Astrocyte of the hippocampus (primary cell): ENCODE measurements around the gene ZNF14.
"Not testable (repeated sequence)": the region's sequence is repeated elsewhere in the genome, so short reads cannot be mapped to it uniquely, and the experiment has no call there.

ENCODE experiments used
- DNase-seq: peaks from one replicate; pipeline ENCODE4 v3.0.0; 2011; ENCODE audit warnings: low read depth, low spot score

Gene ZNF14

GRCh38 chr19:19689023-19689422, 43.9 kb downstream of the ZNF14 start:
- DNase-seq: not testable (repeated sequence)

GRCh38 chr19:19687090-19687489, 45.8 kb downstream of the ZNF14 start:
- DNase-seq: no peak

DNA sequence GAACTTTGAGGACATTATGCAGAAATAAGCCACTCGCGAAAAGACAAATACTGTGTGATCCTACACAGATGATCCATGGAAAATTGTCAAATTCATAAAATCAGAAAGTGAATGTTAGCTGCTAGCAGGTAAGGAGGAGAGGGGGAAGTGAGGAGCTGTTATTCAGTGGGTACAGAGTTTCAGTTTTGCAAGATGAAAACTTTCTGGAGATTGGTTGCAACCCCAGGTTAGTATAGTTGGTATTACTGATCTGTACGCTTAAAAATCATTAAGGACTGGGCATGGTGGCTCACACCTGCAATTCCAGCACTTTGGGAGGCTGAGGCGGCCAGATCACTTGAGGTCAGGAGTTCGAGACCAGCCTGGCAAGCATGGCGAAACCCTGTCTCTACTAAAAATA, 46.3 kb downstream of the ZNF14 start:
- DNase-seq: no peak

DNA sequence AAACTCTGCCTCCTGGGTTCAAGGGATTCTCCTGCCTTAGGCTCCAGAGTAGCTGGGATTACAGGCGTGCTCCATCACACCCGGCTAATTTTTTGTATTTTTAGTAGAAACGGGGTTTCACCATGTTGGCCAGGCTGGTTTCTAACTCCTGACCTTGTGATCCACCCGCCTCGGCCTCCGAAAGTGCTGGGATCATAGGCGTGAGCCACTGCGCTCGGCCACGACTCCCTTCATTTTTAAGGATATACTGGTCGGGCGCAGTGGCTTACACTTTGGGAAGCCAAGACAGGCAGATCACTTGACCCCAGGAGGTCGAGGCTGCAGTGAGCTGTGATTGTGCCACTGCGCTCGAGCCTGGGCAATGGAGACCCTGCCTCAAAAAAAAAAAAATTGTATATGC, 46.8 kb downstream of the ZNF14 start:
- DNase-seq: not testable (repeated sequence)

GRCh38 chr19:19679176-19680073, 53.5 kb downstream of the ZNF14 start:
- no peak for DNase-seq

GRCh38 chr19:19677579-19677978, 55.3 kb downstream of the ZNF14 start:
- no peak for DNase-seq

- no peak for DNase-seq
Measured at GRCh38 chr19:19674315-19674714, 58.6 kb downstream of the ZNF14 start.

GRCh38 chr19:19672816-19673215, 60.1 kb downstream of the ZNF14 start:
- no peak for DNase-seq

- DNase-seq: no peak
Measured at GRCh38 chr19:19670070-19670551, 62.8 kb downstream of the ZNF14 start.

- DNase-seq: peak; percentile 95
Measured at GRCh38 chr19:19668230-19669012, 64.5 kb downstream of the ZNF14 start, which contains the start of gene ZNF101. ZNF101 (plus strand) TSS chr19:19668839; CDS start chr19:19668964, 125 bp downstream.

GRCh38 chr19:19665420-19665948, 67.4 kb downstream of the ZNF14 start:
- not testable (repeated sequence) for DNase-seq

GRCh38 chr19:19663256-19664120, 69.4 kb downstream of the ZNF14 start, which contains the start of gene ATP13A1:
ATP13A1 (minus strand) TSS chr19:19663676; CDS start chr19:19663666, 10 bp downstream.
- peak; percentile 98 for DNase-seq

GRCh38 chr19:19662871-19663255, 70.0 kb downstream of the ZNF14 start:
- peak; percentile 19 for DNase-seq

DNA sequence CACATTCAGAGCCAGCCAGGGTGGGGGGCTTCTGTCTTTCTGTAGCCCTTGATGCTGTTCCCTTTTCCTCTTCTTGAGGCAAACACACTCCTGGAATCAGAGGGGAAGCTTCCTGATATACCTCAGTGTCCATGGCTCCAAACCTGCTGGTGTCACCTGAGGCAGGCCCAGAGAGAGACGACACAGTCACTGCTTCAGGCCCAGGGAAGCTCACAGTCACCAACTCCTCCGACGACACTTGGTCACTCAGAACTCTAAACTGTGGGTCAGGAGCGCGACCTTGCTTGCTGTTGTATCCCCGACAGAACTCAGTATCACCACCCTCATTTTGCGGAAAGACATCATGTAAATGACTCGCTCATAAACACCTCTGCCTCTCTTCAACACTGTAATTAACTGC, 70.6 kb downstream of the ZNF14 start:
- no peak for DNase-seq

GRCh38 chr19:19661675-19662251, 71.1 kb downstream of the ZNF14 start:
- no peak for DNase-seq

- DNase-seq: no peak
Measured at GRCh38 chr19:19661141-19661674, 71.7 kb downstream of the ZNF14 start.
